Measurements from ENCODE around the gene EPHB2. TPM values are rescaled to one million over a fixed set of nuclear protein-coding genes. Genes with fewer than 3 reads are reported as not detected.

EPHB2 gene
- total RNA-seq, 2 experiments from 2014 or later = 0.07 to 0.17 TPM

DNA sequence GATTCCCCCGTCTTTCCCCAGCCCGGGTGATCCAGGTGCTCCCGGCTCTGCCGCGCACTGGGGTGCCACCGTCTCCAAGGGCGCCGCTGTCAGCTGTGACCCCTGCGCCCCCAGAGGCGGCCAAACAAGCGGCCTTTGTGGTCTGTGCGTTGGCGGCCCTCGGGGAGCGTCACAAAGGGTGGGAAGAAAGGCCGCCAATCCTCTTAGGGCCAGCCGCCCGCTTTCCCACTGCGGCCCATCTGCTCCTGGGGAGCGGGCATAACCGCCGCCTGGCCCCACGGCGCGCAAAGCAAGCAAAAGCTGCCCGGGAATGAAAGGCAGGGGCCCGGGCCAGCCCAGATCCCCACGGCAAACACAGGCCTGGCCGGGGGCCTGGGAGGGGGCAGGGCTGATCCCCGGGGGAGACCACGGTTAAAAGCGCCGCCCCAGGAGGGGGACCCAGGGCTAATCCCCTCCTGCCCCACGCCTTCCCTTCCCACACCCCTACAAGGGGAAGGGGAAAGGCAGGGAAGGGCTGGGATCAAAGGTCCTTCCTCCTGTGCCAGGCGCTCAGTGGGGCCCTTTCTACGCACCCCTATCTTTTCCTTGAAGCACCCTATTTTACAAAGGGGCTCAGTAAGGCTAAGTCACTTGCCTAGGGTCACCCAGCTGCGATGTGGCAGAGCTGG is 33.6 kb upstream of the EPHB2 start:
- H3K4me1 Mint-ChIP-seq (ENCODE audit: low read depth) = no peaks in the 10 kb centered on the region
- H3K4me3 Mint-ChIP-seq = no peak overlapping the region
- CTCF ChIA-PET = interaction anchor here (1.2 kb wide), 1 partner anchor 28 kb away, joined by 4 read pairs; no protein-coding TSS in a partner anchor
- no peak for DNase-seq
- no peaks in the 10 kb centered on the region for H3K9me3 Mint-ChIP-seq
- POLR2A ChIA-PET = no interaction called here
- H3K27ac Mint-ChIP-seq = no peak overlapping the region
- H3K27me3 Mint-ChIP-seq = peaks cover 31% of the 10 kb centered on the region
- intact Hi-C loops (cut with micrococcal nuclease) = no loop called here
- no peaks in the 10 kb centered on the region for H3K36me3 Mint-ChIP-seq

DNA sequence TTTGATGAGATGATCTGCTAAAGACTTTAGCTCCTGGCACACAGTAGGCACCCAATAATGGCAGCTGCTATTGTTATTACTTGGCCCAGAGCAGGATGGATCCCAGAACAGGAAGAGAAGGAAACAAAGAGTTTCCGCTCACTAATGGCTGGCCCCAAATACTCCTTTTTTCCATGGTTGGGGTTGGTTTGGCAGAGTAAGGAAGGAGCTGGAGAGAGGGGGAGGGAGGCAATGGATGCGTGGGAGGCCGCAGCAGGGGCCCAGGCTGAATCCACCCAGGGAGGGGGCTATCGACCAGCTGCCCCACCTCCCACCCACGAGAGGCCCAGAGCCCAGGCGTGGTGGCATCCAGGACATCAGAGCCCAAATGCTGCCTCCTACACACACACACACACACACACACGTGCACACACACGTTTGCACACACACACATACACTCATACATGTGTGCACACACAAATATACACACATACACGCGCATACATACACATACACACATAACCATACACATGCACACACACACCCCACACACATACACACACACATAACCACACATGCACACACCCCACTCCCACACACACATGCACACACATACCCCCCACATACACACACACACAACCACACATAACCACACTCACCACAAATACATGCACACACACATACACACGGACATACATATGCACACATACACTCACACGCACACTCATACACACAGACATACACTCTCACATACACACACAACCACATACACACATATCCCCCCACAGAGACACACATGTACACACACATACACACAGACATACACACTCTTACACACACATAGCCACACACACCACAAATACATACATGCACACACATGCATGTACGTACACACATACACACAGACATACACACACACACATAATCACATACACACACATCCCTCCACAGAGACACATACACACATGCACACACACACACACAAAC is 32.4 kb upstream of the EPHB2 start:
- Mint-ChIP-seq H3K4me3 (no peak overlapping the region), H3K27me3 (peaks cover 20% of the 10 kb centered on the region), H3K9me3 (no peaks in the 10 kb centered on the region), H3K27ac (no peak overlapping the region), H3K36me3 (no peaks in the 10 kb centered on the region), H3K4me1 (ENCODE audit: low read depth) (no peaks in the 10 kb centered on the region)
- intact Hi-C loops (cut with micrococcal nuclease) = no loop called here
- ChIA-PET POLR2A (no interaction called here), CTCF (no interaction called here)
- no peak for DNase-seq

DNA sequence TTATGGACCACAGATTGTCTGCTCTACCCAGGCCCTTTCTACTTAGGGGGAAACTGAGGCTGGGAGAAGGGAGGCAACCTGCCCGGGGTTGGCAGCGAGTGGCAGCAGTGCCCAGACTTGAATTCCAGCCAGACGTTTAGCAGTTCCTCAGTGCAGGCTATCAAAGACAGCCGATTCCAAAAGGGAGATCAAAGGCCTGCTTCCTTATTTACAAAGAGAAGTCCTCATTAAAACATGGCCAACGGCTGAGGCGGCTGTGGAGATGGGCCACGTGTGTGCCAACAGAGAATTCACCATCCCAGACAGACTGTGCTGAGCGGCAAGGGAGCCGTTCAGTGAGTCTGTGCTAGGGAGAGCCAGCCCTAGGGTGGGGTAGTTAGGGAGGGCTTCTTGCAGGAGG is 29.9 kb upstream of the EPHB2 start:
- H3K9me3 Mint-ChIP-seq = no peaks in the 10 kb centered on the region
- peaks cover 11% of the 10 kb centered on the region for H3K27me3 Mint-ChIP-seq
- no peak overlapping the region for H3K4me3 Mint-ChIP-seq
- intact Hi-C loops (cut with micrococcal nuclease) = no loop called here
- CTCF ChIA-PET = no interaction called here
- no peak for DNase-seq
- H3K27ac Mint-ChIP-seq = no peak overlapping the region
- POLR2A ChIA-PET = no interaction called here
- no peaks in the 10 kb centered on the region for H3K4me1 Mint-ChIP-seq (ENCODE audit: low read depth)
- no peaks in the 10 kb centered on the region for H3K36me3 Mint-ChIP-seq

DNA sequence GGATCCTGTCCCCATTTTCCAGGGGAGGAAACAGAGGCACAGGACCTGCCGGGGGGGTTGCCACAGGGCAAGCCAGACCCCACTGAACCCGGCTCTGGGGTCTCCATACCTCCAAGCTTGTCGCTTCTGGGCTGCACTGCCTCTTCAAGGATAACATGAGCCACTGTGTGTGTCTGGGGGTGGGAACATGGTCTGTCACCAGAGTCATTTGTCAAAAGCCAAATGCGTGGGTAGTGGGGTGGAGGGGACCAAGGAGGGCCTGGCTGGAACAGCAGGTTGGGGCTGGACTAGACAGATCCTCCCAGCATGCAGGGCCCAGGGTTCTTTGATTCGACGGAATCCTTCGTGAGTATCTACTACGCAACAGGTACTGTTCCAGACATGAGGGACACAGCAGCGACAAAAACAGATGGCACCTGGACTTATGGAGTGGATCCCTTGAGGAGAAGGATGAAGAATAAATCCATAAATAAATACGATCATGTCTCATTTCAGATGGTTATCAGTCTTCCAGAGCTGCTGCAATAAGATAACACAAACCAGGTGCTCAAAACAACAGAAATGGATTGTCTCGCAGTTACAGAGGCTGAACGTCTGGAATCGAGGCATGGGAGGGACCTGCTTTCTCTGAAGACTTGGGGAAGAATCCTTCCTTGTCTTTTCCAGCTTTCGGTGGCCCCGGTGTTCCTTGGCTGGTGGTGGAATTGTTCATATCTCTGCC is 28.9 kb upstream of the EPHB2 start:
- POLR2A ChIA-PET = no interaction called here
- Mint-ChIP-seq H3K27ac (no peak overlapping the region), H3K4me3 (no peak overlapping the region), H3K36me3 (no peaks in the 10 kb centered on the region), H3K4me1 (ENCODE audit: low read depth) (no peaks in the 10 kb centered on the region), H3K27me3 (peaks cover 13% of the 10 kb centered on the region), H3K9me3 (no peaks in the 10 kb centered on the region)
- no peak for DNase-seq
- CTCF ChIA-PET = no interaction called here
- intact Hi-C loops (cut with micrococcal nuclease) = no loop called here

DNA sequence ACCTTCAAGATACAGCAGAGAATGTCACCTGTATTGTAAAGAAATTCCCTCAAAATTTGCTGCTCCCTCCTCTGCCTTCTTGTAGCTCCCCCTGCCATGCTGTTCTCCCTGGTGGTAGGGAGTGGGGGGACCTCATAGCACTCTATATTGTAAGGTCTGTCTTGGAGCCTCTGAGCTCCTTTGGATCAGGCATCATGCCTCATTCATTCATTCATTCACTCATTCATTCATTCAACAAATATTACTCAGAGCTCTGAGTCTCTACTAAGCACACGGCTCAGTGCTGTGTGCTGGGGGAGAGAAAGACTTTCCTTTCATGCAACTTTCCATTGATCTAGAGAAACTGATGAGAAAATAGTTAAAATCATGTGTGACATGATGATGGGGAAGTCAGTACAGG is 27.1 kb upstream of the EPHB2 start:
- H3K4me3 Mint-ChIP-seq = no peak overlapping the region
- H3K4me1 Mint-ChIP-seq (ENCODE audit: low read depth) = no peaks in the 10 kb centered on the region
- ChIA-PET CTCF (interaction anchor here (1.1 kb wide), 1 partner anchor 8 kb away, joined by 3 read pairs; no protein-coding TSS in a partner anchor), POLR2A (no interaction called here)
- intact Hi-C loops (cut with micrococcal nuclease) = no loop called here
- H3K27me3 Mint-ChIP-seq = peaks cover 22% of the 10 kb centered on the region
- H3K36me3 Mint-ChIP-seq = no peaks in the 10 kb centered on the region
- no peaks in the 10 kb centered on the region for H3K9me3 Mint-ChIP-seq
- H3K27ac Mint-ChIP-seq = no peak overlapping the region
- DNase-seq = no peak

DNA sequence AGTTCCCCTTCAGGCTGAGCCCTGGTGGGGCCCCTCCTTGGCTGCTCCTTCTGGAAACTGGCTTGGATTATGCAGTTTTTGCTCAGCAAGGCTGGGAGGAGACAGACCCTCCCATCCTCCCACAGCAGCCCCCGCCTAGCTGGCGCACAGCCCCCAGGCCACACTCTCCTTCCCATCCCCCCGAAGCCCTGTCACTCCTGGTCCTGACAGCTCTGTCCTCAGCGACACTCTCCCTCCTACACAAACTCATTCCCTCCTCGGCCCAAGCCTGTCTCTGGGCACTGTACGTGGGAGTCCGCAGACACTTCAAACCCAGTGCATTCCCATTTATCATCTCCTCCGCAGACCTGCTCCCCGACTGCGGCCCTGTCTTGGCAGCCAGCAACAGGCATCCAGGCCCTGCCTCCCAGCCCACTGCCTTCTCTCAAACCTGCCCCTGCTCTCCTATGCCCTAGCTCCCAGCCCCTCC is 25.0 kb upstream of the EPHB2 start:
- DNase-seq = no peak
- intact Hi-C loops (cut with micrococcal nuclease) = no loop called here
- Mint-ChIP-seq H3K9me3 (no peaks in the 10 kb centered on the region), H3K4me3 (no peak overlapping the region), H3K4me1 (ENCODE audit: low read depth) (no peaks in the 10 kb centered on the region), H3K27me3 (peaks cover 22% of the 10 kb centered on the region), H3K36me3 (no peaks in the 10 kb centered on the region), H3K27ac (no peak overlapping the region)
- POLR2A ChIA-PET = no interaction called here
- CTCF ChIA-PET = interaction anchor here (1.0 kb wide), 1 partner anchor 19 kb away, joined by 3 read pairs; no protein-coding TSS in a partner anchor

DNA sequence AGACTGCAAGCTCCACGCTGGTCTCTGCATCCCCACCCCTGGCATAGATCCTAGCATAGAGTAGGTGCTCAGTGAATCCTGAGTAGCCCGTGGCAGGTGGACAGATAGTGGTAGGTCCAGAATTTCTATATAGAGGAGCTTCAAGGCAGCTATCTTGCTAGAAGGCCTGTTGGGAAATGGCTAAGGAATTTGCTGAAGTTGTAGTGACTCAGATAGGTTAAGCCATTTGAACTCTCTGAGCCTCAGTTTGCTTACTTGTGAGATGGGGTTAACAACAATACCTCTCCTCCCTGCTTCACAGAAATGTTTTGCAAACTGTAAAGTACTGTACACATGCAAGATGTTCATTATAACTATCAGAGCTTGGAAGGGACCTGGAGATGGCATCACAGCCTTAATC is 23.4 kb upstream of the EPHB2 start:
- ChIA-PET POLR2A (no interaction called here), CTCF (interaction anchor here (1.0 kb wide), 1 partner anchor 17 kb away, joined by 3 read pairs; no protein-coding TSS in a partner anchor)
- Mint-ChIP-seq H3K36me3 (no peaks in the 10 kb centered on the region), H3K27me3 (peaks cover 20% of the 10 kb centered on the region), H3K27ac (no peak overlapping the region), H3K9me3 (no peaks in the 10 kb centered on the region), H3K4me1 (ENCODE audit: low read depth) (no peaks in the 10 kb centered on the region), H3K4me3 (no peak overlapping the region)
- no peak for DNase-seq
- intact Hi-C loops (cut with micrococcal nuclease) = no loop called here

DNA sequence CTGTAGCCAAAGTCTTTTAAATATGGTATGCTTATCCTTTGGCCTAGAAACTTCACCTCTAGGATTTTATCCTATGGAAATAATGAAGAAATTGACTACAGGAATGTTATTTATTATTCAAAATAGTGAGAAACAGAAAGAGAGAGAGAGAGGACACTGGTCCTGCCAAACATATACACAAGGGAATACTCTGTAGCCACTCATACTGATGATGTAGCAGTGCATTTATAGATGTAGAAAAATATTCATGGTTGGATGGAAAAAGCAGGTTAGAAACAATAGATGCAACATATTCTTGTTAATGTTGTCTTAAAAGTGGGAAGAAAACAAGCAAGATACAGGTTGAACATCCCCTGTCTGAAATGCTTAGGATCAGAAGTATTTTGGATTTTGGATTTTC is 22.2 kb upstream of the EPHB2 start:
- intact Hi-C loops (cut with micrococcal nuclease) = no loop called here
- Mint-ChIP-seq H3K27me3 (peaks cover 20% of the 10 kb centered on the region), H3K9me3 (no peaks in the 10 kb centered on the region), H3K27ac (no peak overlapping the region), H3K4me1 (ENCODE audit: low read depth) (no peaks in the 10 kb centered on the region), H3K4me3 (no peak overlapping the region), H3K36me3 (no peaks in the 10 kb centered on the region)
- DNase-seq = no peak
- POLR2A ChIA-PET = no interaction called here
- CTCF ChIA-PET = interaction anchor here (0.8 kb wide), 1 partner anchor 16 kb away, joined by 4 read pairs; no protein-coding TSS in a partner anchor

DNA sequence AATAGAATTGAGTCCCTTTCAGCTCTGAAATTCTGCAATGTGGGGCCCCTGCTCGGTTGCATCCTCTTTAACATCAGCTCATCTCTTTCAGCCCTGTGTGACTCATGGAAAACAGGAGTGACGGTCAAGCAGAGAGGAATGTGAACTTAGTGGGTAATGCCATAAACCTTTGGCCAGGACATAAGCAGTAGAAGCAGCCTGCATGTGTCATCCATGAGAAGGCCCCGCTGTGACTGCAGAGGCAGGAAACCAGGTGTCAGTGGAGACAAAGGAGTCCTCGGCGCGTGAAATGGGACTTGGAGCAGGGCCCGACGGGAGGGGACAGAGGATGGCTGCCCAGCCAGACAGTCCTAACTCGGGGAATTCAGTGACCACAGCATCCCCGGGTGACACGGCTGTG is 21.1 kb upstream of the EPHB2 start:
- POLR2A ChIA-PET = no interaction called here
- CTCF ChIA-PET = no interaction called here
- peaks cover 19% of the 10 kb centered on the region for H3K27me3 Mint-ChIP-seq

DNA sequence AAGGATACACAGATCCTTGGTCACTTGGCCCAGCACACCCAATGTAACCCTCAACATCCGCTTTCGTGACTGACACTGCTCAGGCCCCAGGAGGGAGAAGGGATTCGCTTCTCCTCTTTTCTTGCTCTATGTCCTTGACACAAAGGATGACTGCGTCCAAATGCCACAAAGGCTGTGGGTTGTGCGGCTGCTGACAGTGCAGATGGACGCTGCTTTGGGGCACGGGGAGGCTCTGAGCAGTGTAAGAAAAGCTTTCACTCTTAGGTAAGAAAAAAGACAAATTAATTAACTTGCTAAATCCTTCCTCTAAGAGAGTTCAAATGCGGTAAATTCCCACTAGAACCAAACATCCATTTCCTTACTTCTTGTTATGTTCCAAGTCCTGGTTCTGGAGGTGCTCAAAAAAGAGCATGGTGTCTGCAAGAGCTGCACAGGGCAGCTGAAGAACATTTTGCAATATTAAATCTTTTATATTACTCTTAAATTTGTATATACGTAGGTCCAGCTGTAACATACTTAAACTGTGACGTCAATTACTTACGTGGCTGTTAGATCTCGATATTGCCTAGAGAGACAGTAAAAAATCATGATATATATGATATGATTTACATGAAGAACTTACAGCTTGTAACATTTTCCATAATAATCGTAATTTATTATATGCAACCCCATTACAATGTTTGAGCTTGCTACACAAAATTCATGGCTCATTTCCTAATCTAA is 19.4 kb upstream of the EPHB2 start:
- Mint-ChIP-seq H3K27ac (no peak overlapping the region), H3K4me3 (no peak overlapping the region), H3K36me3 (no peaks in the 10 kb centered on the region), H3K9me3 (no peaks in the 10 kb centered on the region), H3K27me3 (peaks cover 12% of the 10 kb centered on the region), H3K4me1 (ENCODE audit: low read depth) (no peaks in the 10 kb centered on the region)
- ChIA-PET POLR2A (no interaction called here), CTCF (interaction anchor here (1.0 to 1.7 kb wide), 2 partner anchors 14 to 17 kb away, joined by 3 to 4 read pairs; no protein-coding TSS in a partner anchor)
- no peak for DNase-seq
- intact Hi-C loops (cut with micrococcal nuclease) = no loop called here

More for the DNA sequence above, 21.1 kb upstream of the EPHB2 start:
- DNase-seq = no peak
- H3K4me3 Mint-ChIP-seq = no peak overlapping the region
- intact Hi-C loops (cut with micrococcal nuclease) = no loop called here
- no peaks in the 10 kb centered on the region for H3K4me1 Mint-ChIP-seq (ENCODE audit: low read depth)
- H3K9me3 Mint-ChIP-seq = no peaks in the 10 kb centered on the region
- no peaks in the 10 kb centered on the region for H3K36me3 Mint-ChIP-seq
- H3K27ac Mint-ChIP-seq = no peak overlapping the region

DNA sequence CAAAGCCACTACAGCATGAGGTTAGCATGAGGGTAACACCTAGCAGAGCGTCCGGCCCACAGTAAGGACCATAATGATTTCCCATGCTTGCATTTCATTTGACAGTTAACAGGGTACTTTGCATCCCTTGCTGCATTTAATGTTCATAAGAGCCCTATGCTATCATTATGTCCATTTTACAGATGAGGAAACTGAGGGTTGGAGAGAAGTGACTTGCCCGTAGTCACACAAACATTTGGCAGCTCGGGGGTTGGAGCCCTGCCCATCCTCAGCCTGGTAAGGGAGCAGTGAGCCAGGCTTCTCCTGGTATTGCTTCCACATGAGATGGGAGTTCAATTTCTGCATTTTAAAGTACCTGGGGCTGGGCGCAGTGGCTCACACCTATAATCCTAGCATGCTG is 16.5 kb upstream of the EPHB2 start:
- no peak for DNase-seq
- intact Hi-C loops (cut with micrococcal nuclease) = no loop called here
- H3K27me3 Mint-ChIP-seq = peaks cover 2% of the 10 kb centered on the region

More for the DNA sequence above, 16.5 kb upstream of the EPHB2 start:
- H3K4me1 Mint-ChIP-seq (ENCODE audit: low read depth) = no peaks in the 10 kb centered on the region
- POLR2A ChIA-PET = no interaction called here
- H3K9me3 Mint-ChIP-seq = no peaks in the 10 kb centered on the region
- CTCF ChIA-PET = no interaction called here
- H3K27ac Mint-ChIP-seq = no peak overlapping the region
- H3K36me3 Mint-ChIP-seq = no peaks in the 10 kb centered on the region
- H3K4me3 Mint-ChIP-seq = no peak overlapping the region
